Right forelimb (tissue), 1 donor: ENCODE data around the gene MAP3K3.

ENCODE experiments used
- DNase-seq: peaks from one replicate; pipeline ENCODE4 v3.0.0-alpha.2; 2018

MAP3K3 gene

GRCh38 chr17:63694229-63694949, 72.2 kb downstream of the MAP3K3 start:
- no peak for DNase-seq

GRCh38 chr17:63694950-63695773, 72.9 kb downstream of the MAP3K3 start:
- no peak for DNase-seq

GRCh38 chr17:63695889-63696288, 73.7 kb downstream of the MAP3K3 start:
- no peak for DNase-seq

- no peak for DNase-seq
These were observed 74.3 kb downstream of the MAP3K3 start for GRCh38 chr17:63696381-63696961.

- DNase-seq: no peak
These were observed 75.4 kb downstream of the MAP3K3 start for GRCh38 chr17:63697341-63698286.

- no peak for DNase-seq
These were observed 76.2 kb downstream of the MAP3K3 start for GRCh38 chr17:63698381-63698885.

GRCh38 chr17:63698886-63699637, 76.8 kb downstream of the MAP3K3 start:
- DNase-seq: peak; percentile 71

- peak; percentile 74 for DNase-seq
These were observed 77.7 kb downstream of the MAP3K3 start, which contains the start of gene LIMD2 for GRCh38 chr17:63699638-63700527. Gene LIMD2, minus strand, starts transcription at chr17:63700125. Its CDS starts 827 bp downstream, at chr17:63699298.

GRCh38 chr17:63700528-63701455, 78.6 kb downstream of the MAP3K3 start:
- peak; percentile 79 for DNase-seq

- DNase-seq: no peak
These were observed 79.2 kb downstream of the MAP3K3 start for GRCh38 chr17:63701456-63701820.

GRCh38 chr17:63701868-63702720, 79.9 kb downstream of the MAP3K3 start:
- no peak for DNase-seq

GRCh38 chr17:63702721-63703015, 80.5 kb downstream of the MAP3K3 start:
- no peak for DNase-seq

GRCh38 chr17:63703029-63703428, 80.8 kb downstream of the MAP3K3 start:
- DNase-seq: no peak

- DNase-seq: no peak
These were observed 81.5 kb downstream of the MAP3K3 start for GRCh38 chr17:63703556-63704258.

- DNase-seq: no peak
These were observed 82.0 kb downstream of the MAP3K3 start for GRCh38 chr17:63704259-63704576.

GRCh38 chr17:63704836-63705235, 82.6 kb downstream of the MAP3K3 start:
- DNase-seq: no peak

- no peak for DNase-seq
These were observed 83.4 kb downstream of the MAP3K3 start for GRCh38 chr17:63705657-63706056.
